ENCODE results near the gene SNX10.

- TF ChIP-seq POLR2AphosphoS5 (IDR thresholded peaks at IDR 0.05) (no peak), CTCF (IDR thresholded peaks at IDR 0.05) (no peak), POLR2A (IDR thresholded peaks at IDR 0.05) (no peak), EP300 (IDR thresholded peaks at IDR 0.05; ENCODE audit: low read depth) (no peak)
Measured at GRCh38 chr7:26295015-26295414, 3.4 kb downstream of the SNX10 start.
